ENCODE measurements around the gene WDR62. TPM values are rescaled to one million over a fixed set of nuclear protein-coding genes. Genes with fewer than 3 reads are reported as not detected.
"Not testable (repeated sequence)": the region's sequence is repeated elsewhere in the genome, so short reads cannot be mapped to it uniquely, and the experiment has no call there.

Gene WDR62
- total RNA-seq, 1 donor: 7.8 TPM

- DNase-seq (ENCODE audit: low read depth): no peak
- H3K4me3 ChIP-seq (ENCODE audit: low read depth, low read length): no peak overlapping the region
- no peak for TF ChIP-seq CTCF (IDR thresholded peaks at IDR 0.05; ENCODE audit: insufficient read depth, low read depth, low read length)
These were observed 27.0 kb upstream of the WDR62 start for GRCh38 chr19:36027696-36028095.

GRCh38 chr19:36028313-36029041 lies 26.2 kb upstream of the WDR62 start:
- H3K4me3 ChIP-seq (ENCODE audit: low read depth, low read length): no peak overlapping the region
- TF ChIP-seq CTCF (IDR thresholded peaks at IDR 0.05; ENCODE audit: insufficient read depth, low read depth, low read length): no peak
- DNase-seq (ENCODE audit: low read depth): no peak

GRCh38 chr19:36030264-36031148 lies 24.2 kb upstream of the WDR62 start:
- TF ChIP-seq CTCF (IDR thresholded peaks at IDR 0.05; ENCODE audit: insufficient read depth, low read depth, low read length): peak; percentile 29
- DNase-seq (ENCODE audit: low read depth): peak; percentile 25
- H3K4me3 ChIP-seq (ENCODE audit: low read depth, low read length): no peak overlapping the region

- no peak for DNase-seq (ENCODE audit: low read depth)
- no peak for TF ChIP-seq CTCF (IDR thresholded peaks at IDR 0.05; ENCODE audit: insufficient read depth, low read depth, low read length)
- no peak overlapping the region for H3K4me3 ChIP-seq (ENCODE audit: low read depth, low read length)
These were observed 23.4 kb upstream of the WDR62 start for GRCh38 chr19:36031308-36031707.

- no peak for TF ChIP-seq CTCF (IDR thresholded peaks at IDR 0.05; ENCODE audit: insufficient read depth, low read depth, low read length)
- peak within 1 kb of the TSS; percentile 85 for H3K4me3 ChIP-seq (ENCODE audit: low read depth, low read length)
- DNase-seq (ENCODE audit: low read depth): peak; percentile 60
These were observed 22.2 kb upstream of the WDR62 start, which contains the start of gene CLIP3 for GRCh38 chr19:36032251-36033104. Gene CLIP3, minus strand, starts transcription at chr19:36032873. Its CDS starts 516 bp downstream, at chr19:36032357.

GRCh38 chr19:36040495-36040894 lies 14.2 kb upstream of the WDR62 start:
- H3K4me3 ChIP-seq (ENCODE audit: low read depth, low read length): no peak overlapping the region
- no peak for DNase-seq (ENCODE audit: low read depth)
- TF ChIP-seq CTCF (IDR thresholded peaks at IDR 0.05; ENCODE audit: insufficient read depth, low read depth, low read length): no peak

- DNase-seq (ENCODE audit: low read depth): not testable (repeated sequence)
These were observed 13.6 kb upstream of the WDR62 start for GRCh38 chr19:36041092-36041491.

More at GRCh38 chr19:36041092-36041491, 13.6 kb upstream of the WDR62 start:
- not testable (repeated sequence) for H3K4me3 ChIP-seq (ENCODE audit: low read depth, low read length)

Measured in fibroblast of villous mesenchyme (primary cell).